H1 (cell line): ENCODE measurements around the gene GSDME. TPM values are rescaled to one million over a fixed set of nuclear protein-coding genes. Genes with fewer than 3 reads are reported as not detected.

Experiments
- CTCF ChIA-PET: fragments of 300-600 bp; sonication (Branson Sonifier 250); formaldehyde crosslinking; loops from one replicate; lab custom pipeline; 2021; ENCODE audit not compliant: partially characterized antibody; lab: Charles Lee
- POLR2A ChIA-PET: fragments of 300-600 bp; sonication (Branson Sonifier 250); formaldehyde crosslinking; loops from one replicate; lab custom pipeline; 2021; ENCODE audit warnings: inconsistent platforms; ENCODE audit not compliant: partially characterized antibody; lab: Charles Lee
- DNase-seq, 2 experiments: peaks; one replicate each; pipeline versions ENCODE4 v3.0.0 to v3.0.0-alpha.2; 2010 to 2022; ENCODE audit warnings: low spot score in 2 of 2, low read depth in 1 of 2, mixed read lengths in 1 of 2
- FAIRE-seq: peaks from 2 replicates; lab custom pipeline; 2011; peaks lifted over from hg19 to GRCh38; lab: Jason Lieb, UNC
- H2AFZ ChIP-seq: 2 replicates; pipeline ENCODE4 v1.8.1; 2012; ENCODE audit warnings: low read length, inconsistent platforms
- H2AK5ac ChIP-seq: 2 replicates; pipeline ENCODE4 v1.6.1; 2013; ENCODE audit warnings: low read depth, low read length
- H2BK120ac ChIP-seq: replicated peaks from 2 replicates; pipeline ENCODE3; 2013; ENCODE audit warnings: low read depth, low read length, inconsistent platforms
- H2BK12ac ChIP-seq: 2 replicates; pipeline ENCODE4 v1.6.1; 2013; ENCODE audit warnings: low read depth, low read length
- H2BK15ac ChIP-seq: 2 replicates; pipeline ENCODE4 v1.6.1; 2013; ENCODE audit warnings: low read length
- H2BK20ac ChIP-seq: 2 replicates; pipeline ENCODE4 v1.6.1; 2013; ENCODE audit warnings: low read length
- H2BK5ac ChIP-seq: 2 replicates; pipeline ENCODE4 v1.6.1; 2013; ENCODE audit warnings: low read depth, low read length
- H3K14ac ChIP-seq: 2 replicates; pipeline ENCODE4 v1.6.1; 2013; ENCODE audit warnings: inconsistent platforms; ENCODE audit not compliant: insufficient read length
- H3K18ac ChIP-seq: 2 replicates; pipeline ENCODE4 v1.6.1; 2013; ENCODE audit warnings: low read length; ENCODE audit errors: extremely low read depth
- H3K23ac ChIP-seq: 2 replicates; pipeline ENCODE4 v1.6.1; 2013; ENCODE audit warnings: inconsistent platforms; ENCODE audit not compliant: insufficient read length
- H3K23me2 ChIP-seq: 2 replicates; pipeline ENCODE4 v1.6.1; 2013; ENCODE audit warnings: low read depth, low read length
- H3K27ac ChIP-seq: 2 replicates; pipeline ENCODE4 v1.6.1; 2011; ENCODE audit warnings: low read depth, low read length, inconsistent platforms
- H3K27me3 ChIP-seq, 4 experiments: replicated peaks in 1 of 4; 1 replicate in 1 of 4; 2 replicates in 3 of 4; pipeline versions ENCODE4 v1.6.1 to v1.8.1; 2011 to 2013; ENCODE audit warnings: low read length in 3 of 4, mild to moderate bottlenecking in 3 of 4, inconsistent platforms in 2 of 4, mixed read lengths in 2 of 4, moderate library complexity in 1 of 4; ENCODE audit not compliant: control insufficient read depth in 3 of 4, insufficient read depth in 3 of 4; ENCODE audit errors: extremely low read depth in 1 of 4
- H3K36me3 ChIP-seq, 4 experiments: 2 replicates each; pipeline versions ENCODE4 v1.6.1 to v1.8.1; 2011 to 2013; ENCODE audit warnings: mild to moderate bottlenecking in 4 of 4, low read length in 3 of 4, moderate library complexity in 2 of 4, control low read depth in 1 of 4, inconsistent platforms in 1 of 4; ENCODE audit not compliant: insufficient read depth in 4 of 4, control insufficient read depth in 2 of 4
- H3K4ac ChIP-seq: replicated peaks from 2 replicates; pipeline ENCODE3; 2013; ENCODE audit warnings: low read length, low read depth, mixed read lengths, inconsistent platforms; ENCODE audit not compliant: insufficient read length
- H3K4me1 ChIP-seq, 4 experiments: replicated peaks in 1 of 4; 1 replicate in 1 of 4; 2 replicates in 3 of 4; pipeline versions ENCODE4 v1.6.1 to v1.8.1; 2011 to 2013; ENCODE audit warnings: low read length in 3 of 4, inconsistent platforms in 2 of 4, mixed read lengths in 1 of 4; ENCODE audit not compliant: insufficient read depth in 4 of 4, control insufficient read depth in 3 of 4
- H3K4me2 ChIP-seq, 2 experiments: 2 replicates each; pipeline versions ENCODE4 v1.6.1 to v1.8.1; 2011 to 2013; ENCODE audit warnings: low read depth in 2 of 2, low read length in 2 of 2, control low read depth in 1 of 2, inconsistent platforms in 1 of 2, mild to moderate bottlenecking in 1 of 2; ENCODE audit not compliant: insufficient read depth in 1 of 2
- H3K4me3 ChIP-seq, 4 experiments: fragments of 200-600, 300-600 bp in 1 of 4; sonication (generic), shearing (Covaris generic), sonication (Bioruptor Twin) in 1 of 4; 2 replicates each; pipeline versions ENCODE4 v1.5.1 to v1.8.1; 2011 to 2016; ENCODE audit warnings: low read length in 4 of 4, low read depth in 3 of 4, control low read depth in 2 of 4, inconsistent platforms in 2 of 4, mild to moderate bottlenecking in 2 of 4, mixed read lengths in 1 of 4, moderate library complexity in 1 of 4; ENCODE audit not compliant: insufficient read depth in 2 of 4; ENCODE audit errors: extremely low read depth in 1 of 4
- H3K56ac ChIP-seq: replicated peaks from 2 replicates; pipeline ENCODE3; 2013; ENCODE audit warnings: low read depth, mild to moderate bottlenecking, mixed read lengths, low read length, inconsistent platforms; ENCODE audit not compliant: insufficient read length
- H3K79me1 ChIP-seq: 2 replicates; pipeline ENCODE4 v1.6.1; 2013; ENCODE audit warnings: low read depth, low read length, control low read depth
- H3K79me2 ChIP-seq, 2 experiments: 2 replicates each; pipeline versions ENCODE4 v1.6.1 to v1.8.1; 2012 to 2013; ENCODE audit warnings: low read length in 2 of 2, mild to moderate bottlenecking in 2 of 2, inconsistent platforms in 1 of 2; ENCODE audit not compliant: insufficient read depth in 2 of 2, control insufficient read depth in 1 of 2
- H3K9ac ChIP-seq, 4 experiments: replicated peaks in 1 of 4; 1 replicate in 1 of 4; 2 replicates in 3 of 4; pipeline versions ENCODE4 v1.6.1 to v1.8.1; 2011 to 2013; ENCODE audit warnings: low read depth in 3 of 4, low read length in 3 of 4, control low read depth in 2 of 4, mild to moderate bottlenecking in 2 of 4, moderate library complexity in 2 of 4, inconsistent platforms in 1 of 4; ENCODE audit errors: extremely low read depth in 1 of 4
- H3K9me3 ChIP-seq, 2 experiments: 2 replicates each; pipeline versions ENCODE4 v1.6.1 to v1.8.1; 2012 to 2013; ENCODE audit warnings: mild to moderate bottlenecking in 2 of 2, moderate library complexity in 2 of 2, control low read depth in 1 of 2, inconsistent platforms in 1 of 2, low read depth in 1 of 2, low read length in 1 of 2, mixed read lengths in 1 of 2; ENCODE audit not compliant: insufficient read depth in 2 of 2
- H4K20me1 ChIP-seq, 2 experiments: replicated peaks in 1 of 2; 2 replicates each; pipeline versions ENCODE3 to v1.8.1; 2011 to 2013; ENCODE audit warnings: inconsistent platforms in 2 of 2, low read length in 2 of 2, mild to moderate bottlenecking in 1 of 2; ENCODE audit not compliant: insufficient read depth in 2 of 2, control insufficient read depth in 1 of 2
- H4K5ac ChIP-seq: 2 replicates; pipeline ENCODE4 v1.6.1; 2013; ENCODE audit warnings: low read length, low read depth, mixed read lengths, inconsistent platforms; ENCODE audit not compliant: insufficient read length
- H4K8ac ChIP-seq: 2 replicates; pipeline ENCODE4 v1.8.0; 2013; ENCODE audit warnings: mild to moderate bottlenecking, moderate library complexity, low read length, inconsistent platforms; ENCODE audit not compliant: insufficient read depth; ENCODE audit errors: extremely low read depth
- H4K91ac ChIP-seq: replicated peaks from 2 replicates; pipeline ENCODE3; 2013; ENCODE audit warnings: low read length, mixed read lengths, inconsistent platforms; ENCODE audit not compliant: insufficient read length
- CBX8 ChIP-seq: fragments of 300-800, 300-1000 bp; sonication (generic); IDR thresholded peaks from 2 replicates; pipeline ENCODE4 v1.7.1; 2016; ENCODE audit warnings: low read depth, low read length, borderline replicate concordance
- CREB1 ChIP-seq: IDR thresholded peaks from 2 replicates; pipeline ENCODE4 v1.6.1; 2012; ENCODE audit warnings: inconsistent platforms
- FOSL1 ChIP-seq: IDR thresholded peaks from 2 replicates; pipeline ENCODE4 v1.6.1; 2011; ENCODE audit warnings: mild to moderate bottlenecking, low read depth, low read length, moderate library complexity; ENCODE audit not compliant: insufficient read depth
- HDAC2 ChIP-seq, 2 experiments: fragments of 300-600 bp in 1 of 2; sonication (generic) in 1 of 2; IDR thresholded peaks; 2 replicates each; pipeline ENCODE4 v1.6.1; 2011 to 2012; ENCODE audit warnings: low read depth in 2 of 2, low read length in 2 of 2, mild to moderate bottlenecking in 2 of 2, moderate library complexity in 2 of 2, borderline replicate concordance in 1 of 2, inconsistent platforms in 1 of 2
- NANOG ChIP-seq: IDR thresholded peaks from 2 replicates; pipeline ENCODE4 v1.6.1; 2011; ENCODE audit warnings: low read length, low read depth, mild to moderate bottlenecking, inconsistent platforms; ENCODE audit not compliant: insufficient read depth, poor library complexity, severe bottlenecking
- NRF1 ChIP-seq: IDR thresholded peaks from 2 replicates; pipeline ENCODE4 v1.6.1; 2011; ENCODE audit warnings: mild to moderate bottlenecking, low read depth, low read length, improper control_type of control experiment
- RBBP5 ChIP-seq: IDR thresholded peaks from 2 replicates; pipeline ENCODE4 v1.7.1; 2012; ENCODE audit warnings: low read depth, mild to moderate bottlenecking, inconsistent platforms, low read length, moderate library complexity, borderline replicate concordance
- SUZ12 ChIP-seq: fragments of 200-600 bp; sonication (generic); IDR thresholded peaks from 2 replicates; pipeline ENCODE4 v1.6.1; 2012; ENCODE audit warnings: mild to moderate bottlenecking, inconsistent platforms, low read length, moderate library complexity, mixed read lengths
- TAF7 ChIP-seq: optimal IDR thresholded peaks from 2 replicates; pipeline ENCODE3; 2011; ENCODE audit warnings: low read depth, mild to moderate bottlenecking, inconsistent platforms, low read length, moderate library complexity, borderline replicate concordance
- ZNF274 ChIP-seq: IDR thresholded peaks from 2 replicates; pipeline ENCODE4 v1.7.0; 2012; ENCODE audit warnings: low read length, borderline replicate concordance; ENCODE audit errors: extremely low read depth
- WGBS, 2 experiments: shearing (Covaris generic) in 1 of 2; methylation state at CpG; one replicate each; pipeline versions ENCODE4 v1.1.6 to v1.1.7; 2013 to 2015; ENCODE audit warnings: low lambda C conversion rate in 2 of 2, mixed read lengths in 2 of 2, inconsistent platforms in 1 of 2, low coverage in 1 of 2, missing lambda C conversion rate in 1 of 2; ENCODE audit not compliant: insufficient replicate concordance in 2 of 2, insufficient coverage in 1 of 2, insufficient read length in 1 of 2; ENCODE audit errors: extremely low coverage in 1 of 2, missing lambda C conversion rate in 1 of 2; 5-methylcytosine and 5-hydroxymethylcytosine counted together
- polyA plus RNA-seq, 7 experiments: library from polyadenylated mRNA; depleted of rRNA in 3 of 7; stranded (reverse) in 5 of 7; unstranded in 2 of 7; fragments of >200 nt in 5 of 7; fragments of 200-250 nt in 2 of 7; gene quantifications; 1 replicate in 5 of 7; 2 replicates in 1 of 7; 4 replicates in 1 of 7; pipeline versions ENCODE4 v1.2.1 to v1.2.3, GENCODE V29; 2011 to 2013; ENCODE audit warnings: missing spikeins in 2 of 7, mixed read lengths in 2 of 7
- total RNA-seq: library from RNA; stranded (reverse); fragmentation: NEBNext Ultra II Directional; extraction: Animal tissue kit (Norgen Biotek cat#: 25700); gene quantifications from 2 replicates; pipeline ENCODE4 v1.2.1, GENCODE V29; 2021
- TF ChIP-seq, protein P1 (sequence below): IDR thresholded peaks from 2 replicates; pipeline ENCODE4 v1.6.1; 2012; ENCODE audit warnings: inconsistent platforms

The GSDME gene
- total and polyA plus RNA-seq, 2 of the 8 experiments (the other 6 are each of a cell fraction or from before 2014, with no cell fraction given) = 5.4 to 7.6 TPM

DNA sequence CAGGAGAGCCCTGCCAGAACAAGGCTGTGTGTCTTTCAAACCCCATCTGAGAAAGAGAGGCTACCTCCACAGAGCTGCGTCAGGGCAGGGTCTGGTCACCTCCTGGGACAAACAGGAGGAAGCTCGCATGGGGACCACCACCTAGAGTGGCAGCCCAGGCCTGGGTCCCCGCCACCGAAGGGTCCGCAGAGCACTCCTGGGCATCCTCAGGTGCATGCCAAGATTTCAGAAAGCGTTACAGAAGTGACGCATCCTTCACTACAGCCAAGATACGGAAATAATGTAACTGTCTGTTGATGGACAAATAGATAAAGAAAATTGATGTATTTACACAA lies 42.6 kb downstream of the GSDME start:
- H3K27me3 ChIP-seq = no peaks in the 10 kb centered on the region
- H4K91ac ChIP-seq = no peak overlapping the region
- no peaks in the 10 kb centered on the region for H4K20me1 ChIP-seq
- POLR2A ChIA-PET = interaction anchor here (1.0 kb wide), 1 partner anchor 9 kb away, joined by 3 read pairs; no protein-coding TSS in a partner anchor
- no peak overlapping the region for H3K4me3 ChIP-seq
- H3K4me2 ChIP-seq = no peak overlapping the region
- 91% methylated on average over 8 of the region's 8 CpGs; no CpG with 5 or more reads in 1 of the 2 experiments for WGBS, 2 experiments
- DNase-seq (peak in 1 of 2 experiments; percentile 37), FAIRE-seq (no peak)
- no peaks in the 10 kb centered on the region for H3K79me1 ChIP-seq
- no peak overlapping the region for H2BK5ac ChIP-seq
- H2BK120ac ChIP-seq = no peak overlapping the region
- H4K5ac ChIP-seq = no peak overlapping the region
- no peak overlapping the region for H2BK20ac ChIP-seq
- no peaks in the 10 kb centered on the region for H3K9me3 ChIP-seq
- H4K8ac ChIP-seq = no peak overlapping the region
- no peak overlapping the region for H3K9ac ChIP-seq
- no peak overlapping the region for H2AK5ac ChIP-seq
- no peak overlapping the region for H2BK12ac ChIP-seq
- H3K27ac ChIP-seq = no peak overlapping the region
- no peak for TF ChIP-seq SUZ12
- TF ChIP-seq NRF1 = no peak
- TF ChIP-seq CREB1 = no peak
- TF ChIP-seq NANOG = no peak
- no peak for TF ChIP-seq TAF7
- TF ChIP-seq HDAC2 (IDR thresholded peaks at IDR 0.05; ENCODE audit: borderline replicate concordance in 1 of 2, low read depth in 2 of 2, low read length in 2 of 2) = no peak
- TF ChIP-seq ZNF274 = no peak
- no peak for TF ChIP-seq RBBP5
- no peak for TF ChIP-seq CBX8
- no peak for TF ChIP-seq FOSL1
- TF ChIP-seq, protein P1, sequence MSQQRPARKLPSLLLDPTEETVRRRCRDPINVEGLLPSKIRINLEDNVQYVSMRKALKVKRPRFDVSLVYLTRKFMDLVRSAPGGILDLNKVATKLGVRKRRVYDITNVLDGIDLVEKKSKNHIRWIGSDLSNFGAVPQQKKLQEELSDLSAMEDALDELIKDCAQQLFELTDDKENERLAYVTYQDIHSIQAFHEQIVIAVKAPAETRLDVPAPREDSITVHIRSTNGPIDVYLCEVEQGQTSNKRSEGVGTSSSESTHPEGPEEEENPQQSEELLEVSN = no peak
- no peak overlapping the region for H2BK15ac ChIP-seq
- H3K23ac ChIP-seq = no peak overlapping the region
- H3K18ac ChIP-seq = no peak overlapping the region
- no peak overlapping the region for H2AFZ ChIP-seq
- H3K56ac ChIP-seq = no peak overlapping the region
- no peaks in the 10 kb centered on the region for H3K36me3 ChIP-seq
- CTCF ChIA-PET = interaction anchor here (1.0 to 6.0 kb wide), 7 partner anchors 8 to 847 kb away, joined by 3 to 69 read pairs (median 8); no protein-coding TSS in a partner anchor
- no peaks in the 10 kb centered on the region for H3K23me2 ChIP-seq
- H3K14ac ChIP-seq = no peak overlapping the region
- no peaks in the 10 kb centered on the region for H3K79me2 ChIP-seq
- H3K4me1 ChIP-seq = no peaks in the 10 kb centered on the region; a peak in 2 of 7 replicates
- H3K4ac ChIP-seq = no peak overlapping the region
